NCI-H2081 treated with DMSO at 0.1 percent for 48 hours (cell line): ENCODE results near the gene CES1.
"Not testable (repeated sequence)": the region's sequence is repeated elsewhere in the genome, so short reads cannot be mapped to it uniquely, and the experiment has no call there.

Source experiments
- DNase-seq: peaks from one replicate; lab custom pipeline; 2025; lab: John Stamatoyannopoulos, UW

The CES1 gene

DNA sequence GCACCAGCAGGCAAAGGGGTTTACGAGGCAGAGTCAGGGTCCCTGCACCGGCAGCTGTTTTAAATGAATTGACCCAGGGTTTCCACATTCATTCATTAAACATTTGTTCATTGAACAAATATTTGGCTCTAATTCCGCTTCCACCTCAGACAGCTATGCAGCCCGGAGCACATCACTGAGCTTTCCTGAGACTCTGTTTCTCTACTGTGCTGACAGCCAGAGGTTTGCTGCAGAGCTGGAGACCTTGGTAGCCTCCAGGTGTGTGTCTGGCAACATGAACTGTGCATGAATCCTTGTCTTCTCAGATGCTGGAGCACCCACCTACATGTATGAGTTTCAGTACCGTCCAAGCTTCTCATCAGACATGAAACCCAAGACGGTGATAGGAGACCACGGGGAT, 42.7 kb downstream of the CES1 start:
- DNase-seq = not testable (repeated sequence)

DNA sequence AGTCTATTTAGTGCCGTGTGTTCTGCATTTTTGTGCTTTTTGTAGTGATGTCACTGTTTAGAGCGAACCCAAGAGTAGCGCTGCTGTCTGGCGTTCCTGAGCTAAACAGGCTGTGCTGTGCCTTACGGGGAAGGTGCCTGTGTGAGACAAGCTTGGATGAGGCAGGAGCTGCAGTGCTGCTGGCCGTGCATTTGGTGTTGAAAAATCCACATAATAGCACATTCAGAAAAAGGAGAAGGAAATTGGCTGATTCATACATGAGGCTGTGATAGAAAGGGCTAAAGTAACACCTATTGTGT, 50.2 kb downstream of the CES1 start:
- not testable (repeated sequence) for DNase-seq

DNA sequence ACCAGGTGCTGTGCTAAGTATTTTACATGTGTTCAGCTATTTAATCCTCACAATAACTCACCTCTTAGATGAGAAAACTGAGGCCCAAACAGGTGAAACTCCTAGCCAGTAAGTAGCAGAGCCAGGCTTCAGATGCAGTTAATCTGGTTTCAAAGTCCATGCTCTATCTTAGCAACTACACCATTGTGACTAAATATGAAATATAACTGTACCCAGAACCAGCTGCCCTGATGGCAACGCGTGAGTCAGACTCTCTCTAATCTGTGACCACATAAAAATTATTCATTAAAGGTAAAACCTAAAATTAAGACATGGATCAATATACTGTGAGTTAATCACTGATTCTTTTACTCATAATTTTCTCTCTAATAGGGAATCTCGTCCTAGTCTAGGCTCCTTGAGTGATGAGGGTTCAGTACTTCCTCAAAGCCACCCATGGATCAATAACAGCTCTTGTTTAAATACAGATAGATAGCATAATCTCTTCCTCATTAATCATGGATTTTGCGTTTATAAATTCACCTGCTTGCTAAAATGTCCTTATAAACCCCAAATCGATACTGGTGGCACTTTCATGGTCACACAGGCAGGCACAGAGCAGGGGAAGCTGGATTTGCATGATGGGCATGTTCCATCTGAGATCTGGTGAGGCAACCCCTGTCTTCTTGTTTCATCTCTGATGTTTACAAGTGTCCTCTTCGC, 50.7 kb downstream of the CES1 start:
- not testable (repeated sequence) for DNase-seq

DNA sequence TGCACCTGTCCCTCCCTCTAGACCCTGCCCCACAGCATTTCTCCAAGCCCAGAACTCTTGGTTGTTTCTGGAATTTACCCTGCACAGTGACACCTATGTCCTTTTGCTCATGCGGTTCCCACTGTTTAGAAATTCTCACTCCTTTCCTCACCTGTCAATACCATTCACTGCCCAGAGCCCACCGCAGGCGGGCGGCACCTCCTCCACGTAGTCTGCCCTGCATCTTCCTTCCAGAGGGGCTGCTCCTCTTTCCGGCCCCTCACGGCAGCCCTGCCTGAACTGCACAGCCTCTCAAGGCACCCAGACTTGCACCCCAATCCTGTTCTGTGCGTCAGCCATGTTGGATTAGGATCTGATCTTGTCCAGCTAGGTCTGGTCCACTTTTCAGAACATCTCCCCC, 51.4 kb downstream of the CES1 start:
- DNase-seq = not testable (repeated sequence)

DNA sequence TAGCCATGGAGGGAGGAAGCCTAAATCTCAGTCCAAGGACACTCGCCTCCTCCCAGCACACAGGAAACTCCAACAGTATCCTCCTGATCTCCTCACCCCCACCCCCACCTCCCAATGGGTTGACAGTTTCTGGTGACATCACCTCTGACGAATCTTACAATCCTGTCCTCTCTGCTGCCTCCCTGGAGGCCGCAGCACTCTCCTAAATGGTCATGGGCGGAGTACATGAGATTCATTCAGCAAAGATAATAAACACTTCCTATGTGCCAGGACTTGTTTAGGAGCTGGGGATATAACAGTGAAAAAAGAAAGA, 52.8 kb downstream of the CES1 start:
- DNase-seq = not testable (repeated sequence)

DNA sequence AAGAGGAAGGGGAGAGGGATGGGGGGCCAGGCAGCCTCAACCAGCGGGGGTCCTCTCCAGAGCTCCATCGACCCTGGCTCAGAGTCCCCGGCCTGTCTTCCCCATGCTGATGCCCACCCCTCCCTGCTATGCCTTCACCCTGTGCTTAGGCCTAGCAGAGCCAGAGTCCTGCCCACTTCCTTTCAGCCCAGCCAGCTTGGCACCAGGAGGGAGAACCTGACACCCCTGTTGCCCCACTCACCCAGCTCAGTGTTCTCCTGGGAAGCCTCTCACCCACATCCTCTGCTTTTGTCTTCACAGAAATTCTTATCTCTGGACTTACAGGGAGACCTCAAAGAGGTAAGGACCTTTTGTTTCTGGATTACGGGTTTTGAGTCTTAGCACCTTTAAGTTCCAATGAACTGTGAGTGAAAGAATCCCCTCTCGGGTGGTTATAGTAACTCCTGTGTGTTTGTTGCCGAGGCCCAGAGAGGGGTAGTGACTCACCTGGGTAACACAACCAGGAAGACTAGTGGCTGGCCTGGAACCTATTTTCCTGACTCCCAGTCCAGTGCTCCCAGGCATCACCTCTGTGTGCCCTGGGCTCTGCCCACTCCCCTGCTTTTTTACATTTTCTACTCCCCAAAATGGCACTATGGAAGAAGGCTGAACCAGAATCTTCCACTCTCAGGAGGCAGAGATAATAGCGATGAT, 53.3 kb downstream of the CES1 start:
- no peak for DNase-seq

DNA sequence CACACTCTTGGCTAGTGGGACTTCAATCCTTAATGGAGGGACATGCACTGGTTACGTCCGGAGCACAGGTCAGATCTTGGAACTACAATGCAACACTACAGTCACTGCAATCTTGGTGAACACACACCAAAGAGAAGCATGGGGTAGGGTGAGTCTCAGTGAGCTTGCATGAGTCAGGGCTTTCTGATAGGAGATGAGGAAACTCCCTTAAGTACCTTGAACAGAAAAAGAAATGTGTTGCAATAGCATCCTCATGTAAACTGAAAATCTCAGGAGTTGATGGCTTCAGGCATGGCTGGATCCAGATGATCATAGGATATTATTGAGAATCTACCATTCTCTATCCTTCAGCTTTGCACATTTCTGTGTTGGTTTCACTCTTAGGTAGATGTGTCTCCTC, 54.1 kb downstream of the CES1 start:
- no peak for DNase-seq

DNA sequence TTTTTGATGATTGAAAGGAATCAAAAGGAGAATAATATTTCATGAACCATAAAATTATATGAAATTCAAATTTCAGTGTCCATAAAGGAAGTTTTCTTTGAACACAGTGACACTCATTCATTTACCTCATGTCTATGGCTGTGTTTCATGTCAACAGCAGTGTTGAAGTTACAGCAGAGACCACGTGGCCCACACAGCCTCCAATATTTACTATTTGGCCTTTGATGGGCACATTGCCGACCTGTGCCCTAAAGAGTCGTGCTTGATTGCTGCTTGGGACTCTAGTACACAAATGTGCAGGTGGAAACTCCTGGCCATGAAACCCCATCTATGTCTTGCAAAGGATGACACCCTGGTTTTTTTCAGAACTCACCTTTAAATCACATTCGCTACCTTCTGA, 57.0 kb downstream of the CES1 start:
- DNase-seq = no peak

DNA sequence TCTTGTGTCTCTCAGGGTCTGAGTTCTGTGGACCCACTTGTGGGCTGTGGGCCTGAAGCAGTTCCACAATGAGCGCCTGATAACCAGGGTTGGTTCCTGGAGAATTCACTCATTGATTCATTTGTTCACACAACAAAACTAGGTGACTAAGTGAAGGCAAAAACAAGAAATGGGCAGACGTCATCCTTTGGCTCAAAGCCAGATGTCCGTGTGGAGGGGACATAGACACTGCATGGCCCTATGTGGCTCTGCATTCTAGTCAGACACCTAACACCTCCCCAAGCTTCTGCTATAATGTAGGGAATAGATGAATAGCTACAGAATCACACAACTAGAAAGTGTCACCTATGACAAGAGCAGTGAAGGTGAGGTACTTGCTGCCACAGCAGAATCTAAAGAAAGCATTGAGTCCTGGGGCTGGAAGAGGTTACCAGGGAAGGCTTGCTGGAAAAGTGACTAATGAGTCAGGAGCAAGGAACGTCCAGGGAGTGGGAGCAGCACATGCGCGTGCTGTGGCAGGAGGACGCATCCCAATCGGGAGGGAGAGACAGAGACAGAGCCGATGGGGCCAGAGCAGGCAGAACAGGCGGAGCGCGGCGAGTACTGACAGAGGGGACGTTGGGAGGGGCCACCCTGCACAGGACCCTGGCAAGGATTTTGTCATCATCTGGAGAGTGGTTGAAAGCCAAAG, 58.9 kb downstream of the CES1 start:
- DNase-seq = no peak

DNA sequence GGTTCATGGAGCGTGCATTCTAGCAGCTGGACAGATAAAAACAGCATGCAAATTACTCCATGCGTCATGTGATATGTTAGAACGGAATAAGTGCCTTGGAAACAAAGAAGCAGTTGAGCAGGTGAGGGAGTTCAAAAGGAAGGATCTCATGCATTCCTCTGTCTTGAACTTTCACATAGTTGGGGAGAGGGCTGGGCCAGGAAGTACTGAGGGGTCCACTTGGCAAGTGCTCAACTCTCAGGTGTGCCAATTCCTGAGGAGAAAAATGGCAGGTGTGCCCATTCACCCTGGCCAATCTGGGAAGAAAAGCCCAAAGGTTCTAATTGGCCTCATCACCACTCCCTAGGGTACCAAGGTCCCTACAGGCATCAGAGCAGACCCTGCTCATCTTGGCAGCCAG, 67.7 kb downstream of the CES1 start:
- no peak for DNase-seq

DNA sequence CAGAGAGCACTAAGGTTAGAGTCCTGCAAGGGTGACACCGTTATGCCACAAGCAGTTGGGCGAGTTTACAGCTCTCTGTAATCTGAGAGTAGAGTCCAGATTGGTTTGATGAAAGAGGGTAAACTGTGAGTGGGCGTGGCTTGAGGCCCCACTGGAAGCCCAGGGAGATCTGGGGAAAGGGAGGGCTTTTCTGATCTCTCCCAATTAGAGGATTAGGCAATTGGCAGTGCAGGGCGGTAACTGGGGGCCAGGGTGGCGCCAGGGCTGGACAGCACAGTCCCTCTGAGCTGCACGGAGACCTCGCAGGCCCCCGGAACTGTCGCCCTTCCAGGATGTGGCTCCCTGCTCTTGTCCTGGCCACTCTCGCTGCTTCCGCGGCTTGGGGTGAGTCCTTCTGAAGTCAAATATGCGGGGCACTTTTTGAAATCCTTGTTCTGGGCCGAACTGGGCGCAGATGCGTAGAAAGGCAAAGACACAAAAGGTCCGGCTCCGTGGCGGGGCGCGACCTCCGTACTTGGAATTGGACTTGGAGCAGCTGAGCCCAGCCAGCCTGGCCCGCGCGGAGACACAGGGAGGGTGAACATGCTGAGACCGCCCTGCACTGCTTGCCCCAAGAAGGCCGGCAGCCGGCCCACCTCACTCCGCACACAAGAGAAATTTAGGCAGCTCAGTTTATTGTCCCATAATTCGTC, 72.4 kb downstream of the CES1 start:
- DNase-seq = no peak

DNA sequence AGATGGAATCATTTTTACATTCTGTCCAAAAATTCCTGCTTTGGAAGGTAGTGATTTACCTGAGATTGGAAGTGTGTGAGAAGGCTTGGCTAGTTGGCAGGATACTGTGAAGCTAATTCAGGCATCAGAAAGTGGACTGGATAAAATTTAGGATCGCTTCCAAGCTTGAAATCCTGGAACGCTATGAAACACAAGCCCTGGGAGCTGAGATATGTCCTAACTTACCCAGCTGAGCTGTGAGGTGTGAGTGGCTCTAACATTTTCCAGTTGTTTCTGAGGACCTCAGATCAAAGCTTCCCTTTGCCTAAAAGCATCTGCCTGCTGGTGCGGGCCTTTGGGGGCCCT, 73.0 kb downstream of the CES1 start:
- not testable (repeated sequence) for DNase-seq

DNA sequence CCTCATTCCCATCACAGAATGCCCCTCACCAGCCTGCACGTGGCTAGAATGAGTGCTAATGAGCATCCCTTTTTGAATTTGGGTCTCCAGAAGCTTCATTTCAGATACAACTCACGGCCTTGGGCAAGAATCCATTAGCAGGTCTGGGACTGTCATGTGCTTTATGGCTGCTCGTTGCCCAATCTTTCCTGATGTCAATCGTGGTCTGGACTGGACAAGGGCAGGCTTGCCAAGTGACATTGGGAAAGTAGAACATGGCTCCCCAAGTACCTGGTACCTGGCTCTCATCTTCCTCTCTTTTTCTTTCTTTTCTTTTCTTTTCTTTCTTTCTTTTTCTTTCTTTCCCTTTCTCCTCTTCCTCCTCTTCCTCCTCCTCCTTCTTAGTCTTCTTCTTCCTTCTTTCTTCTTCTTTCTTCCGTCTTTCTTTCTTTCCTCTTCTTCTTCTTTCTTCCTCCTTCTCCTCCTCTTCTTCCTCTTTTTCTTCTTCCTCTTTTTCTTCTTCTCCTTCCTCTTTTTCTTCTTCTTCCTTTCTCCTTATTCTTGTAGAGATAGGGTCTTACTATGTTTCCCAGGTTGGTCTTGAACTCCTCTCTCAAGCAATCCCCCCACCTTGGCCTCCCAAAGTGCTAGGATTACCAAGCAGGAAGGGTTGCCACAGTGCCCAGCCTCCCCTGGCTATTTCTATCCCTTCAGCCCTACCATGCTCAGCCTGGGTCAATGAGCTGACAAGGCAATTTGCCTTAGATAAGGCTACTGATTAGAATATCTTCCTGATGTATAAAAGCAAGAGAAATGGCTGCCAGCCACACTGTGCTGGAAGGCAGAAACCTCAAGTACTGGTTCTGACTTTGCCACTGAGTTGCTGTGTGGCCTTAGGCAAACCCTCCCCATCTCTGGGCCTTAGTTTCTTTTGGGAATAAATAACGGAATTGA, 75.0 kb downstream of the CES1 start:
- DNase-seq = not testable (repeated sequence)

DNA sequence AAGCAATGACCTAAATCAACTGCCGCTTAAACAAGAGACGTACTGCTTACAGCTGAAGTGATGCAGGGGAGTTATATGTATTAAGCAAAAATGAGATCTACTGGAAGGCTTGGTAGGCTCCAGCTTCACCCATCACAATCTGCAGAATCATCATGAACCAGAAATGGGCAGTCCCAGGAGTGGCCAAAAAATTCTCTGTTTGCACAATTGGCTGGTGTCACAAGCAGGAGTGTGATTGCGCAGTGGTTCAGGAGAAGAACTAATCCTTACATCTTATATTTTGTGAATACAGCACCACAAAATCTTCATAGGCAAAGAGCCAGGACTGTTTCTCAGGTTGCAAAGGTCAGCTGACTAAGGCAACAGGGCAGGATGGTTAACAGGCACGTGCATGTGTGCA, 75.9 kb downstream of the CES1 start:
- no peak for DNase-seq

DNA sequence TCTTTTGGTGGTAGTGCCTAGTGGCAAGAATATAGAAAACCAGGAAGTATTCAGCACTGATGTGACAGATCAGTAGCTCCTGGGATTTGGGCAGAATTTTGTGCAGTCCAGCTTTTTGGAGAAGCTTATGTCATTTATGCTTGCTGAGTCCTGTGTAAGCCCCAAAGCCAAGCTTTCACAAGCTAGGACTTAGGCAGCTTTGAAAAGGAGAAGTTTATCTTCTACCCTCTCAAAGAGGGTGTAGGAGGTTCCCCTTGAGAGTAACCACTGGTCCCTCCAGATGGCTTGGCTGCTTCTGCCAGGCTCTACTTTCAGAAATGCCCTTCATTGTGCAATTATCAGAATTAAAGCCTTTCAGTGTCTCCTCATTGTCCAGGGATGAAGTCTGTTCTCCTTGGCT, 78.8 kb downstream of the CES1 start:
- DNase-seq = no peak

DNA sequence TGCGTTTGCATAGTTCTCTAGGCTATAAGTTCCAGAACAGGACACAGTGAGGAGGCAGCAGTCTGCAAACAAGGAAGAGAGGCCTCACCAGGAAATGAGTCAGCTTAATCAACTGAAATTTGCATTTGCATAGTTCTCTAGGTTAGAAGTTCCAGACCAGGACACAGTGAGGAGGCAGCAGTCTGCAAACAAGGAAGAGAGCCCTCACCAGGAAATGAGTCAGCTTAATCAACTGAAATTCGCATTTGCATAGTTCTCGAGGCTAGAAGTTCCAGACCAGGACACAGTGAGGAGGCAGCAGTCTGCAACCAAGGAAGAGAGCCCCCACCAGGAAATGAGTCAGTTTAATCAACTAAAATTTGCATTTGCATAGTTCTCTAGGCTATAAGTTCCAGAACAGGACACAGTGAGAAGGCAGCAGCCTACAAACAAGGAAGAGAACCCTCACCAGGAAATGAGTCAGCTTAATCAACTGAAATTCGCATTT, 79.7 kb downstream of the CES1 start:
- not testable (repeated sequence) for DNase-seq
